T-helper 9 cell (primary cell): Measurements from ENCODE around the gene FMN1.
"Not testable (repeated sequence)": the region's sequence is repeated elsewhere in the genome, so short reads cannot be mapped to it uniquely, and the experiment has no call there.

Experiments
- DNase-seq: peaks from one replicate; pipeline ENCODE4 v3.0.0-alpha.2; 2020

FMN1 gene

DNA sequence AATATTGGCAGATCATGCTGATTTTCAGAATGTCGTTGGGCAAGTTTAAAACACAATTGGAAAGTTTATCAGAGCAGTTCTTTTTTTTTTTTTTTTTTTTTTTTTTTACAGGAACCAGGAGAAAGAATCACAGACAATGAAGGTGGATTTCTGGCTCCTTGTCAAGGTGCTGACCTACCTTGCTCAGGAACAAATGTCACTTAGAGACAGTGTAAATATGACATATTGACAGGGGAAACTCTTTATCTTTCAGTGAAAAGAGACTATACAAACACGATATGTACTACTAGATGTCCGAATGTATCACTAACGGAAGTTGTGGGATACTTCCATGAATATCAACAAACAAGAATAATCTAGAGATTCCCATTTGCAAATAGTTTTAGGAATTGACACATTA is 237.3 kb downstream of the FMN1 start:
- DNase-seq, result no peak

DNA sequence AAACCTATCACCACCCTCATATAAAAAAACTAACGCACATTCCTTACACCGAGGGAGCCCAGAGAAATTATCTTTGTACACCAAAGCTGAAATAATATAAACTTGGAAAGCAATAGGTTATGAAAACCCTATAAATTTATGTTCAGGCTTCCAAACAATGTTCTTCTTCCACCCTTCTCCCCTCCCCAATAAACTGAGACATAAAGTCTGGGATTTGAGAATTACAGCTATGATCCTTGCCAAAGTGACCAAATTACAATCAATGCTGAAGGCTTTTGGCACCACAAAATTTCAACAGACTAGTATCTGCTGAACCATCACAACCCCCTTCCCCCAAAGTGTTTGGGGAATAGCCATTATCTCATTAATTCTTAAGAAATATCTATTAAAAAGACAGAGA is 237.8 kb downstream of the FMN1 start:
- no peak for DNase-seq

DNA sequence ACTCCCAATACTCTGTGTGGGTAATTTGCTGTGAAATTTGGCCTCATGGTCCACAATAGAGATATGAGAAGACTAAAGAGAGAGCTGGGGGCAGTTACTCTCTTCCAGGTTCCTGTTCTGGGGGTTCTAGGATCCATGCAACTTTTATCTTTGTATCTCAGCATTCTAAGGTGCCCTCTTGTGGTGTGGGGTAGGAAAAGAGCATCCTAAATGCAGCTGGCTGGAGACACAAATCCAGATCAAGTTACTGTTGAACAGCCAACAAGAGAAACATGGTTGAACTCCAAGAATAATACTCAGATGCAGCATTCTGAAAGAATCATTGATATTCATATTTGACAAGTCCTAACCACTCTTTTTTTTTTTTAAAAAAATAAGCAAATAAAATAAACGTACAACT is 238.5 kb downstream of the FMN1 start:
- DNase-seq, result no peak

DNA sequence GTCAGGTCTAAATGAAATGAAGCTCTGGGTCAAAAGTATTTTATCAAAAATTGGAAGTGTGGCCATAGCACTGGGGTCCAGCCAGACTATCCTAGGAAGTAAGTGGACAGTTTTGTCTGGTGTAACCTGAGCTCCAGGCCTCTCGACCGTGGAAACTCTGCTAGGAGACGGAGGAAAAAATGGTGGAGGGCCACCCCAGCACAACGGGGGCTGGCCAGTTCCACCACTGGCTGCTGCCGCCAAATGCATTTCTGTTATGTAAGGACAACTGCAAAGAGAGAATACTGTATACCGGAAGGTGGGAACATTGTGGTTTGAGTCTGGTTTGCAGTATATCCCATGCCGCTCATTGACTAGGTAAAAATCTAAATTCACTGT is 241.0 kb downstream of the FMN1 start:
- no peak for DNase-seq

DNA sequence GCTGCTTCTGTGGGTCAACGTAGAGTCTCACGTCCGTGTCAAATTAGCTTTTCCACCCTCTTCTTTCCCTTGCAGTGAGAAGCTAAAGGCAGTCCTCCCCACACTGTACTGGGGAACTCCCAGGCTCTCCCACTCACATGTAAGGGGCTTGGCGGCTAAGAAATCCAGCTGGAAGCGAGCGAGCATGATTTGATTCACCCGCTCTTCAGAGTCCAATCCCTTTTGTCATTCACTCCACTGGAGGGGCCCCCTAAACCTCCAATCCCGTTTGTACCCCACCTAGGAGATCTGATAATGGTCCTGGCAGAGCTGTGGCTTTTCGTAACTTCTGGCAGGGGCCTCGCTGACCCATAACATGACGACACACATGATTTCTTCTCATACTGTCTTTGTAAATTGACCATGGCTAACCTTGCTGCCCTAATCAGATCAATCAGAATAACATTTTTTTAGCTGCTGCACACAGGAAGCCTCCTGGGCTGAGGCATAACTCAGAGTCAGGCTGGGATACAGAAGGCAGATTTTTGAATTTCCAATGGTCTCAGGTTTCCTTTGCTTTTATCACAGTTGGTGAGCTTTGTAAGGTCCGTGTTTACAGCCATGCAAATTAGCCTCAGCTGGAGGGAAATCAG is 241.5 kb downstream of the FMN1 start:
- DNase-seq, result no peak

DNA sequence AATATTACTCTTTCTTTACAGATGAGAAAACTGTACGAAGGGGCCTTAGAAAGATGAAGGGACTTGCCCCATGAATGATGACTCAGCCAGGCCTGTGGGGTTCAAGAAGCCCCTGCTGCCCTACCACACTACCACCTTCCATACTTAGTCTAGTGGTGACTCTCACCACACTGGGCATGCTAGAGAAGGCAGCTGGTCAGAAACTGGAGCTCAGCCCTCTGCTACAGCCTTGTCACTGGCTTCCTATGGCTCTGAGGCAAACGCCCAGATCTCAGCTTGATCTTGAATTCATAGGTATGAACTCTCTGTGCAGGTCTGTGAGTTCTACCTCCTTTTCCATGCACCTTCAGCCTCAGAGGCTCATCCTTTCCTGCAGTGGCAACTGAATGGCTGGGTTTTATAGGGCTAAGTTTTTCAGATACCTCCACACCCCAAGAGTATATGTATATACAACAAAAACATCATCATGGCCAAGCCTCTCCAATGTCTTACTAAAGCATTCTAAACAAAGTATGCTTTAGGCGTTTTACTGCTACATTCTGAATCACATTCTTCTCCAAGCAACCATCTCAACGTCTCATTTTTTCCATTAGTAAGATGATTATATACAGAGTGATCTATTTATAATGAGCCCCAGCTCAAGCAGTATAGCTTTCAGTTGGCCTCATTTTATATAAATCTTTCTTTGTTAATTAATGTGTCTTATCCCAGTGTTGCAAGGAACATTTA is 242.6 kb downstream of the FMN1 start:
- DNase-seq, result no peak

DNA sequence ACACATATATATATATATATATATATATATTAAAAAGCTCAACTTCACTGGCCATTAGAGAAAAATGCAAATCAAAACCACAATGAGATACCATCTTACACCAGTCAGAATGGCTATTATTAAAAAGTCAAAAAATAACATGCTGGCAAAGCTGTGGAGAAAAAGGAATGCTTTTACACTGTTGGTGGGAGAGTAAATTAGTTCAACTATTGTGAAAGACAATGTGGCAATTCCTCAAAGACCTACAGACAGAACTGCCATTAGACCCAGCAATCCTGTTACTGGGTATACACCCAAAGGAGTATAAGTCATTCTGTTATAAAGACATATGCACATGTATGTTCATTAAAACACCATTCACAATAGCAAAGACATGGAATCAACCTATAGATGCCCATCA is 244.5 kb downstream of the FMN1 start:
- DNase-seq, result not testable (repeated sequence)

DNA sequence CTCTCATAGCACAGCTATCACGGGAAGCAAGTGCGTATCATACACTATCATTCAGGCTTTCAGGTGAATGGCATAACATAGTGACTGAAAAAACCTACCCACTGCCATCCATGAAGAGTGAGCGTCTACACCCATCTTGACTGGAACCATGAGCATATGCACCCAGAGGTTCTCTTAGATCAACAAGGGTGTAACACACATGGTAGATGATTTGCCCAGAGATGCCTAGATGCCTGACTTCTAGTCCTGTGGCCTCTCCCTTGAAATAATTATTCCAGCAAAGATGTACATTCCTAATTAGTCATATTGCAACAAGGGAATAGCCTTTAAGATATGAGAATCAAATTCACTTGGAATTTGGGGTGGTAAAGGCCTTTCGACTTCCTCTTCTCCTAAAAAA is 248.3 kb downstream of the FMN1 start:
- DNase-seq, result no peak

DNA sequence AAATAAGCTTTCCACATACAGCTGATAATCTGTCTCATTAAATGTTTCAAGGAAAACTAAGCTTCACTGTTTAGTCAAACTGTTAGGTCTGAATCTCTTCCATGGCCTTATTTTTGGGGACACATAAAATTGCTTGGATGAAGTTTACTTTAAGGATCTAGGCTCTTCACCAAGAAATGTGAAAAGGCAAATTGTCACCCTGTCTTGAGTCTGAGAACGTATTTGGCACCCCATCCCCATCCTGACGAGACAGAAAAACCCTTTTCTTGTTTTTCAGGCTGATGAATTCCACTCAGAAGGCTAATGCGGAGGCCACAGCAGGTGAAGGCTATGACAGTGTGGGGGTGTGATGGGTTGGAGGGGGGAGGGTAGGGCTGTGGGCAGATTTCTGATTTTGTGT is 250.1 kb downstream of the FMN1 start:
- no peak for DNase-seq

DNA sequence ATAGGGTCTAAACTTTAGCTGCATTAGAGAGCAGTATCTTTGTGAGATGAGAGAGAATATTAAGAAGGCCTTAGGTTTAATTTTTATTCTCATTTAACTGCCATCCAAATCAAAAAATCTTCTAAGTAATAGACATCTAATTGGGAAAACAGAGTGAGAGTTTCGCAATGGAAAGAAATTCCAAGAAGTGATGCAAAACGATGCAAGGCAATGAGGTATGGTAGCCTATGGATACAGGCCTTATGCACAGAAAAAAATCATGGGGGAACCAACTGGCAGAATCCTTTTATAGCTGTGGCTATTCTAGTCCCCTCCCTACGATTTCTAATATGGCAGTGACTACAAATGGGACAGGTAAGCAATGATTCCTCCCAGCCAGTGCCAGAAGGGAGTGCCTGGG is 250.8 kb downstream of the FMN1 start:
- no peak for DNase-seq

DNA sequence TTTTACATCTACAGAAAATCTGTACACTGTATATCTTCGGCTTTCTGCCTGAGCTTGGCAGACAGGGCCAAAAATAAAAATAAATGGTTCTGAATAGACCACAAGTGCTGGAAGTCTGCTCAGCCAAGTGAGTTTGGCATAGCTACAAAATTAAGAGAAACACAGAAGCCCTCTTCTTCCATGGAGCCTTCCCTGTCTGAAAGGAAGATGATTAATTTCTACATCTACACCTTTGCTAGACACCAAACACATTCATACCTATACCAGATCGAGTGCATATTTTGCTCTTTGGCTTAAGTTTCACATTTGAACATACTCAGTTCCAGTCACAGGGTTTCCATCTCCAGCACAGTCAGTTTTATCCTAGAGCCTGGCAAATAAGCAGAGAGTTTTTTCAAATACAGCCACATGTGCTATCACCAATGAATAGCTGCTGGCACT is 252.1 kb downstream of the FMN1 start:
- no peak for DNase-seq

DNA sequence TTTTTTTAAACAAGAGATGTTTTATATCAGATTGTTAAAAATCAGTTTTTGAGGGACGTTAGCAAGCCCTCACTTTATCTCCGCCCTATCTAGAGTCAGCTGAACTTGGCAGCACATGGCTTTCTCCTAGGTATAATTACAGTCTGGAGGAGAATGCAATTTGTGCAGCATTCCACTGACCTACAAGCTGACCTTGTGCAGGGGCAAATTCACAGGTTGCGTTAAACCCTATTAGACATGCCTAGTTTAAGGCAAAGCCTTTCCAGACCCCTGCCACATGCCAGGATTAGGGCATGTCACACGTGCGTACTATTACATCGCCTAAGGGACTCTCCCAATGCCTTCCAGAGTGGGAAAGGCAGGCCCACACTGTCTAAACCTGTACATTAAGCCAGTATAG is 252.7 kb downstream of the FMN1 start:
- DNase-seq, result no peak

DNA sequence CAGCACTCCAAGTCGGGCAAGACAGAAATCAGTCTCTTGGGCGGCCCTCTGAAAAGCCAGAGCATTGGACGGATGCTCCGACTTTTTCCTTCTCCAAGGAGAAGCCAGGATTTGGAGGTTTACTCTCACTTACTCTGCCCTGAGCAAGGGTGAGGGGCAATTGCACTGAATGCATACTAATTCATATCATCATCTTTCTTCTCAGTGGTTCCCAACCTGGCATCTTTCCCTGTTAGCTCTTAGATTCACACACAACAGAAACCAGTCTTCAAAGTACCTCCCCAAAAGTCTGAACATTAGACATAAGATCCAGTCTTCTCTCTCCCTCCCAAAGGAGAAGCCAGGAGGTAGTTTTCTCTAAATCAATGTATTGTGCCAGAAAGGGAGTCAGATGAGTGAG is 257.5 kb downstream of the FMN1 start:
- DNase-seq, result no peak

DNA sequence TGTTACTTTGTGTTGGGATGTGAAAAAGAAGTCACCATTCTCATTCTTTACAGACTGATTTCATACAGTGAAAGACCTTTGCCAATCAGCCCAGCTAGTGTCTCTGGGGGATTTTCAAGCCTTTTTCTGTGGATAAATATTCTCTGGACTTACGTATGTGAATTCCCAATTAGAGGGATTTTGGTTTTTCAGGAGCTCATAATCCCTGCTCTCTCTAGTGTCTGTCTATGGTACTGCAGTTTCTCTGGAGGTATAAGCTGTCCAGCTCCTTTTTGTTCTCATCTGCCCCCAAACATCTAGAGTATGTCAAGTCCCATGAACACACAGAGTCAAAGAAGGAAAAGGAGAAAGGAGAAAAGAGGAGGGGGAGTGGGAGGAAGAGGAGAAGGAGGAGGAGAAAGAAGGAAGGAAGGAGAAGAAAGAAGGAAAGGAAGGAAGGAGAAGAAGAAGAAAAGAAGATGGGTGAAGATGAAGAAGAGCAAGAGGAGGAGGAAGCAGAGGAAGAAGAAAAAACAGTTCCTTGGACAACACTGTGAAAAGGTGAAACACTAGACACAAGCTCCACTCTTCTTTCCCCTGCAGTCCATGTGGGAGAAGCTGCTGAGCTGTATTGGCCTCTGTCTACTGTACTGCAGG is 258.1 kb downstream of the FMN1 start:
- DNase-seq, result no peak

DNA sequence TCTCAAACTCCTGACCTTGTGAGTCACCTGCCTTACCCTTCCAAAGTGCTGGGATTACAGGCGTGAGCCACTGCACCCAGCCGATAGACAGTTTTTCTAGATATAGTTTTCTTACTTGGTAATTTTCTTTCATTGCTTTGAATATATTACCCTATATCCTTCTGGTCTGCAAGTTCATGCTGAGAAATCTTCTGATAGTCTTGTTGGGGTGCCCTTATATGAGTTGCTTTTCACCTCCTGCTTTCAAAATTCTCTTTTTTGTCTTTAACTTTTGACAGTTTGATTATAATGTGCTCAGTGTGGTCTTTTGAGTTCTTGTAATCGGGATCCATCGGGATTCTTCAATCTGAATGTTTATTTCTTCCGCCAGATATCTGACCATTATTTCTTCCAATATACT is 259.4 kb downstream of the FMN1 start:
- no peak for DNase-seq

DNA sequence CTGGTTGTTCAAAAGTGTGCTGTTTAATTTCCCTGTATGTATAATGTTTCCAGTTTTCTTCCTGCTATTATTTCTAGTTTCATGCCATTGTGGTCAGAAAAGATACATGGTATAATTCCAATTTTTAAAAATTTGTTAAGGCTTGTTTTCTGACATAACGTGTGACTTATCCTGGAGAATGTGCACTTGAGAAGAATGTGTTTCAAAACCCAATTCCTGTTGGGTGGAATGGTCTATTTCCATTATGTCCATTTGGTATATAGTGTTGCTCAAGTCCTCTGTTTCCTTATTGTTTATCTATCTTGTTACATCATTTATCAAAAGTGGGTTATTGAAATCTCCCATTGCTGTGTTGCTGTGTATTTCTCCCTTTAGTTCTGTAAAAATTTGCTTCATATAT is 261.3 kb downstream of the FMN1 start:
- DNase-seq, result no peak

DNA sequence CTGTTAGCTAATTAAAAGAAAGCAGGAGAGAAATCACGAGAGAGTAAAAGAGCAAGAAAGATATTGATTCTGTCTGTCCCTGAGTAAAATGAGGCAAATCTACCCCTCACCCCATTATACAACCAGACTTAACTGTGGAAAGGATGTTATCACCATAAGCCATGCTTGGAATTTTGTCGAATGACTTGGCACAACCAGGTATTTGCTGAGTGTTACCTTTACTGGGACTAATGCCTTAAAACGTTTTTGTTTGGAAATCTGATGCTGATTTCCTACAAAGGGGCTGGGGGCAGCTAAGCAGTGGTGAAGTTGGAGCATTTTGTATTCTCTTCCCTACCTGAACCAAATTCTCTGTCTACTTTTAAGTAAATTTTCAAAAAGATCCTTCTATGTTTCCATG is 265.6 kb downstream of the FMN1 start:
- DNase-seq, result no peak

DNA sequence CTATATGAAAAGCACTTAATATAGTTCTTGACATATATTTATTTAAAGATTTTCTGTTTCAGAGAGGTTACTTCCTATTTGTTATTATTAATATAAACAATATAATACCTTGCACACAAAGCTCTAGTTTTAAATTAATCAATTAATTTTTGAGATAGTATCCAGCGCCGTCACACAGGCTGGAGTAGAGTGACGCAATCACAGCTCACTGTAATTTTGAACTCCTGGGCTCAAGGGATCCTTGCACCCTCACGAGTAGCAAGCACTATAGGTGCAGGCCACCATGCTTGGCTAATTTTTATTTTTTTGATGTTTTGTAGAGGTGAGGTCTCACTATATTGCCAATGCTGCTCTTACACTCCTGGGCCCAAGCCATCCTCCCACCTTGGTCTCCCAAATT is 267.4 kb downstream of the FMN1 start:
- no peak for DNase-seq

DNA sequence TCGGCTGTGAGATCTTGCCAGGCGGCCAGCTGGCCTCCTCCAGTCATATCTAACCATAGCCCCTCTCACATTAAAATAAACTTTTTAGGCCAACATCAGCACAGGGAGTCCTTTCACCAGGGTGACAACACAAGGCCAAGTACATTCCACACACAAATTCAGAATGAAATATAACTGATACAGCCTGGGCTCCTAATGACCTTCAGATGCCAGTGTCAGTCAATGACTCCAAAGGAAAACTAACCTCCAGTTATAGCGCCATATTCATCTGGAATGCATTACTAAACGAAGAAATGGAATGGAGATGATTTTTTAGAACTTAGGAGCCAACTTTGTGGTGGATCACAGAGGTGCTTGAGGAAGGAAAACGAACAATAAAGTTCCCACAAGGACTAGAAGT is 271.3 kb downstream of the FMN1 start:
- DNase-seq, result no peak

DNA sequence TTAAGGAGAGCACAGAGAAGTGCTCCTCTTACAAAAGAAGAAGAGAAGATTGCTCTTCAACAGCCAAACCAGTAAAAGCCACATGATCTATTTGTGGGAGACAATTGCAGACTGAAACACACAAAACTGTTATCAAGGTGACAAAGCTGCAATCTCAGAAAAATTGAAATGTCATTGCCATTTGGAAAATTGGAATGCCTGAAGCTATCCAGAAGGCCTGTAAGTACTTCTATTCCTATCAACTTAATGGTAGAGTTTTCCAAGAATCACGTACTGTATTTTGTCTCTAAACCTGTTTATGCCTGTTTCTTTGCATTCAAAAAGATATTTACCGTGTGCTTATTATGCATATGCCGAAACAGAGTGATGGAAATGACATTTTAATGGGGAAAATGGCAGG is 272.0 kb downstream of the FMN1 start:
- DNase-seq, result no peak

DNA sequence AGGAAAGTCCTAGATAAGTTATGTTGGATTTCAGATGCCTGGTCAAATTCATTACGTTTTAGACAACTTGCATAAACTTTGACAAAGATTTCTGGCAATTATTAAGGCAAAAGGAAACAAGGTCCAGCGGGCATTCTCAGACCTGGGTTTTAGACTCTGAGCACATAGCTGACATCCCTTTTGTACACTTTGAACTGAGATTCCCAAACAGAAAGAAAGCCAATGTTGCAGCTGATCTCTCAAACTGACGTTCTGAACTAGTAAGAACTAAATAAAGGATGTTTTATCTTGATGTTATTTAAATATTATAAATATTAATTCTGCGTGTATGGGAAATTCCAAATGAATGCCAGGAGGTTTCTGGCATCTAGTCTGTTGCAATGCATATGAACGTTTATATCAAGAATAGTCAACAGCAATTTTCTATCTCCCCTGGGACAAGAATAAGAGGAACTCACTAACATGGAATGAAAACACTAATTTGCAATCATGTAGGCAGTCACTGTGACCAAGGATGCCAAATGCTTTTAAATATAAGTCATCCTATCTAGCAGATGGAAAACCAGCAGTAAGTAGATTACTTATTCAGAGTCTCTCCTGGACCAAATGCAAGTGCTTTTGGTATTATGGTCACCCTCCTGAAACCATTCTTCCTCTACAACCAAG is 274.6 kb downstream of the FMN1 start:
- DNase-seq, result no peak

DNA sequence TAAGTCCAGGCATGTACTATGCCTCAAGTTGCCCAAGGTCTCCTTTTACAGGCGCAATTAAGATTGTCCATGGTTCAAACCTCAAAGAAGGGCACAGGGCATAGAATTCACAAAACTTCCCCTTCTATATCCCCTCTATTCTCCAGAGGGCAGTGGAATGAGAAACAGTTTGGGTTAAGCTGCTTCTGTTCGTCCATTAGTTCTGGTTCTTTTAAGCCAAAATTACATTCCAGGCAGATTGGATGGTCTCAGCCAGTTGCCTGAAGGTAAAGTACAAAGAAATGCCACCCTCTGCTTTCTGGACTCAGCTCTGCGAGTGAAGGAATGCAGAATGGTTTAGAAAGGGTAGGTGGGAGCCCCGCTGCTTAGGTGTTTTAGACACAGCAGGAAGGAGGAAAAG is 276.0 kb downstream of the FMN1 start:
- DNase-seq, result no peak

DNA sequence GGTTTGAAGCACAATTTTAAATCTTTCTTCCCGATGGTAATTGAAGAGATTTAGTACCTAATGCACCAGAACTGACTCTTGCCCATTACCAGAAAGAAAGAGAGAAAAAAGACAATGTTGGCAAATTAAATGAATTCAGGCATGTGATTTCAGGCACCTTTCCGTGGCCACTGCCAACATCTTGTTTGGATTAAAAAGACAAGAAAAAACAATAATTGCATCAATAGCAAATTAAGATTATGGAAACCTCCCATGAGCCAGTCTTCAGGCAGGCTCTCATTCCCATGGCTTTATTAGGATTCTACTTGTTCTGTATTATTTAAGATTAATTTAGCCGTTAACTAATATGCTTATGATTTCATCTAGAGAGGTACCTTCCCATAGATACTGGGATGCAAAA is 283.7 kb downstream of the FMN1 start:
- no peak for DNase-seq

DNA sequence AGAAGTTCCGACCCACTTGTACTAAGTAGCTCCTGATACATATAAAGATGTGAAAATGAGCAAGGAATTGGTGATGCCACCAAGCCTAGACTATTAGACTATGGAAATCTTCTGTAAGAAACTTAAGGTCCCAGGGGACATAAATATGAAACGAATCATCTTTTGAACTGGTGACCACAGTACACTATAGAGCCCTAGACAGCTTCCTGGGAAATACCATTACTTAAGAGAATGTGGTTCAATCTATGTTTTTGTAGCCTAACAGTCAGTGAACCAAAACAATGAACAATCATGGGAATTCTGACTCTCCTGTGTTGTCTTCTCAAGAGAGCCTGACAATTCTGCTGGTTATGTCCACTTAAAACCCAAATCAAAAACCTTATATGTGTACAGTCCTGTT is 285.1 kb downstream of the FMN1 start:
- DNase-seq, result no peak
